Mucosa of descending colon (tissue), 3 donors: ENCODE measurements around the gene DNM3. TPM values are rescaled to one million over a fixed set of nuclear protein-coding genes. Genes with fewer than 3 reads are reported as not detected.

Experiments
- ATAC-seq: fragments of 200-7000 bp; cut with Tn5 transposase; one replicate; pipeline ENCODE4 v1.9.1; 2020; ENCODE audit warnings: mild to moderate bottlenecking, moderate library complexity
- DNase-seq, 3 donors: peaks; one replicate each; pipeline ENCODE4 v3.0.0-alpha.2; 2020
- H3K36me3 ChIP-seq: fragments of 200-600 bp; one replicate; pipeline ENCODE4 v1.8.0; 2021; ENCODE audit warnings: low read depth, mild to moderate bottlenecking
- H3K4me1 ChIP-seq: fragments of 200-600 bp; one replicate; pipeline ENCODE4 v1.8.0; 2021; ENCODE audit warnings: low read depth, mild to moderate bottlenecking
- H3K4me3 ChIP-seq: fragments of 200-600 bp; one replicate; pipeline ENCODE4 v1.8.0; 2021; ENCODE audit warnings: mild to moderate bottlenecking
- H3K9me3 ChIP-seq: fragments of 200-600 bp; one replicate; pipeline ENCODE4 v1.8.0; 2021; ENCODE audit warnings: mild to moderate bottlenecking
- CTCF ChIP-seq: fragments of 200-600 bp; IDR thresholded peaks from one replicate; pipeline ENCODE4 v1.8.0; 2022; ENCODE audit warnings: antibody characterized with exemption, mild to moderate bottlenecking
- intact Hi-C, 2 donors: fragments of 100-400 bp; cut with DNase I in 1 of 2; cut with micrococcal nuclease in 1 of 2; formaldehyde crosslinking; loops; one replicate each; pipeline versions ENCODE4 v1.11.0 to v1.11.1; 2022; cut with DNase I, micrococcal nuclease
- total RNA-seq, 3 donors: library from RNA; stranded (reverse); fragmentation: NEBNext Ultra II Directional in 2 of 3; extraction: Animal tissue kit (Norgen Biotek cat#: 25700) in 2 of 3; gene quantifications; one replicate each; pipeline versions ENCODE4 v1.2.1 to v1.2.4, GENCODE V29; 2021 to 2023
- donor health status: DM: no; HTN: no; CAD: no; lungs with moderate emphysema.
- donor health status: DM: no; HTN: no; CAD: no.
- donor health status: DM: no; HTN: yes; CAD: no.

DNM3 gene
- total RNA-seq, 3 donors from 2014 or later: 1.4 to 6.4 (median 2.1) TPM

DNA sequence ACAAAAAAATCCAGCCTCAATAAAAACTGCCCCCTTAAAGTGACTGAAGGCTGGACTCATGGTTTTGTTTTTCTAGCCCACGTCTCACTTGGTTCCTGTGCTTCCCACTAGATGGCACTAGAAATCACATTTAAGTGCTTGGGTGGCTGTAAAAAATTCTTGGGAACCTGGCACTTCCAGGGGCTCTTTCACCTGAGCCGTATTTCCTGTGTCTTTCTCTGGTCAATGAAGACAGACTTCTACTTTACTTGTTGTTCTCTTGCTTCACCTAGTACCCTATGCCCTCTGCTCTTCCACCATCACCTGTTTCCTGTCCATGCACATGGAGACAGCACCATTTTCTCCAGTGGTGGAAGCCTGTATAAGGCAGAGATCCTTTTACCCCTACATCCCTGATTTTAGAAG lies 39.8 kb upstream of the DNM3 start:
- Histone ChIP-seq H3K4me3 (no peak overlapping the region), H3K9me3 (no peaks in the 10 kb centered on the region), H3K36me3 (no peaks in the 10 kb centered on the region), H3K4me1 (no peaks in the 10 kb centered on the region)
- DNase-seq: peak in 1 of 3 donors; percentile 54
- peak; percentile 33 for TF ChIP-seq CTCF
- intact Hi-C loops: loop anchor here (2.0 to 5.0 kb wide), 2 partner anchors 181 to 183 kb away; no protein-coding TSS in a partner anchor
- peak; percentile 60 for ATAC-seq

GRCh38 chr1:171802207-171802606 lies 39.1 kb upstream of the DNM3 start:
- H3K36me3 ChIP-seq: no peaks in the 10 kb centered on the region
- no peaks in the 10 kb centered on the region for H3K4me1 ChIP-seq
- no peak for TF ChIP-seq CTCF
- no peaks in the 10 kb centered on the region for H3K9me3 ChIP-seq
- ATAC-seq: no peak
- intact Hi-C loops: loop anchor here in 1 of 2 donors (5.0 kb wide), 1 partner anchor 180 kb away; no protein-coding TSS in a partner anchor
- H3K4me3 ChIP-seq: no peak overlapping the region
- DNase-seq: no peak

DNA sequence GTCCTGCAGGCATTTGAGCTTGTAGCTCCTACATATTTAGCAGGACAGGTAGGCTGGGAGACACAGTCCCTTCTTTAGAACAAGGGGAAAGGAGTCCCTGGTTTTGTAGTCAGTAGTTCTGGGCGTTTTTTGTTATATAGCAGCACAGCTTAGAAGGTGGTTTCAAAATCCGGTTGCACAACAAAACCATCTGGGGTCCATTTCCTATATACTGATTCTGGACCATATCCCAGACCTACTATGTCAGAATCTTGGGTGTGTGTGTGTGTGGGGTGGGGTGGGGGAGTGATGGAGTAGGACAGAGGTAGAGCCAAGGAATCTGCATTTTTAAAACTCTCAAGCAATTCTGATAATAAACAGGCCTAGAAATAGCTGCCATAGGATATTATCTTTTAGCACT lies 38.3 kb upstream of the DNM3 start:
- Histone ChIP-seq H3K4me3 (no peak overlapping the region), H3K36me3 (no peaks in the 10 kb centered on the region), H3K9me3 (no peaks in the 10 kb centered on the region), H3K4me1 (no peaks in the 10 kb centered on the region)
- TF ChIP-seq CTCF: no peak
- ATAC-seq (no peak), DNase-seq (no peak)
- intact Hi-C loops: loop anchor here in 1 of 2 donors (5.0 kb wide), 1 partner anchor 179 kb away; no protein-coding TSS in a partner anchor

- intact Hi-C loops: loop anchor here in 1 of 2 donors (5.0 kb wide), 1 partner anchor 179 kb away; no protein-coding TSS in a partner anchor
- Histone ChIP-seq H3K4me1 (no peaks in the 10 kb centered on the region), H3K9me3 (no peaks in the 10 kb centered on the region), H3K4me3 (no peak overlapping the region), H3K36me3 (no peaks in the 10 kb centered on the region)
- DNase-seq: no peak
- ATAC-seq: no peak
- TF ChIP-seq CTCF: no peak
Measured at GRCh38 chr1:171803461-171804022, 37.8 kb upstream of the DNM3 start.

DNA sequence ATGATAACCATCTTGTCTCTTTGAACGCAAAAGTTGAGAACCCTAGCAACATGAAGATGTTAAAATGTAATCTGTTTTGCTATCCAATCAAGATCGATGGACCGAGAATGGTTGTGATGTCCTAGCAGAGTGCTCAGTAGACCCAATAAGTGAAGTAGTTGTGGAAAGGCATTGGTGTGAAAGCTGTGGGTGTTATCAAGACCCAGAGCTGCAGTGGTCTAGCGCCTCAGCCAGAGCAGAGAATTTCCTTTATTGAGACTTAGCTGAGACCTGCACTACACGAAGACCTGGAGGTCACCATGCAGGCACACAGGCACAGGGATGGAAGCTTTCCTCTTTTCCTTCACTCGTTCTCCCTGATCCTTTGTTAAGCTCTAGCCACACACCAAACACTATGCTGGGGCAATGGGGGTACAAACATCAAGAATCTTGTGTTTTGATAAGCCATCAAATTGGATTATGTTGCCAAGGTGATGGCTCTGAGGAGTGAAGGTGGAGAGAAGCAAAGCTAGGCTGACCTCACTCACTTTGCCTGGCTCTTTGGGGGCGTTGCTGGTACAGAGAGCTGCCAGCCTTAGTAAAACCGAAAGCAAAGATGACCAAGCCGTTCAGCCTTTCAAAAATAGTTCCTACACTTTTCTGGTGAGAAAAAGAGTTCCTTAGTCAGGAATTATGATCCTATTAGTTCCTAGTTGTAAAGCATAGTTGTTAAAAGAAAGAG lies 35.7 kb upstream of the DNM3 start:
- Histone ChIP-seq H3K9me3 (no peaks in the 10 kb centered on the region), H3K36me3 (no peaks in the 10 kb centered on the region), H3K4me3 (no peak overlapping the region), H3K4me1 (no peaks in the 10 kb centered on the region)
- DNase-seq (no peak), ATAC-seq (peak; percentile 46)
- intact Hi-C loops: no loop called here
- TF ChIP-seq CTCF: no peak
